ENCODE data around the gene LPIN1.

The LPIN1 gene

DNA sequence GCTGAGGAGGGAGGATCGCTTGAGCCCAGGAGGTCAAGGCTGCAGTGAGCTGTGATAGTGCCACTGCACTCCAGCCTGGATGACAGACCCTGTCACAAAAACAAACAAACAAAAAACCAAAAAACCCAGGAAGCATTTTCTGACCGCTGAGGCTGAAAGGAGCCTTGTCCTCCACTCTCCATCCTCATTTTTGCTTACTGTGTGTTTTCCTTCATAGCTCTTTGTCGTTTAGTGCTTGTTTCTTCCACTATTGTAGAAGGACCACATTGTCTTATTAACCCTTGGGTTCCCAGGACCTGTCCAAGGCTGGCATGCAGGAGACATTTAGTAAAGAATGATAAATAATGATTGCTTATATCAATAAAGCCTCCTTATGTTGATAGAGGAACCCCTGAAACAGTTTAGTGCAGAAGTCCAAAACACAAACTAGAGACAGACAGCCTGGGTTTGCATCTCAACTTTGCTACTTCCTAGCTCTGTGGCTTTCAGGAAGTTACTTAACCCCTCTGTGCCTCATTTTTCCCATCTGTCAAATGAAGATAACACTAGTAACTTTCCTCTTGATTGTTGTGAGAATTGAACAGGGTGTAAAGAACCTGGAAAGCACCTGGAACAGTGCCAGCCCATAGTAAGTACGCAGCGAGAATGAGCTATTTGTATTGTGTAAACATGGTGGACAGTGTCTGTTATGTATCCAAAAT, 126.0 kb downstream of the LPIN1 start:
- DNase-seq (ENCODE audit: insufficient read length, low spot score) = no peak
- FAIRE-seq = no peak
- no peak for TF ChIP-seq POLR2A (IDR thresholded peaks at IDR 0.05; ENCODE audit: low read depth, low read length)

DNA sequence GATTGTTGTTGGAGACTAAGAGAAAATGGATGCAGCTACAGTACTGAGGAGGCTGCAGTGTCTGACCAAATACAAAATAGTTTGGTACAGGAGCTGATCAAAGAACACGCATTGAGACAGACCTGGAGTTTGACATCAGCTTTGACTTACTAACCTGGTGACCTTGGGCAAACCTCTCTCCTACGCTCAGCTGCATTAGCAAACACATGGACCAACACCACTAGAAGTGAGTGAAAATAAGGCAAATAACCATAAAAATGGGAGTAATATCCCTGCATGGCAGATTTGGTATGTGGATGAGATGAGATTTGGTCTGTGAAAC, 126.5 kb downstream of the LPIN1 start:
- no peak for TF ChIP-seq POLR2A (IDR thresholded peaks at IDR 0.05; ENCODE audit: low read depth, low read length)
- DNase-seq (ENCODE audit: insufficient read length, low spot score) (no peak), FAIRE-seq (no peak)

DNA sequence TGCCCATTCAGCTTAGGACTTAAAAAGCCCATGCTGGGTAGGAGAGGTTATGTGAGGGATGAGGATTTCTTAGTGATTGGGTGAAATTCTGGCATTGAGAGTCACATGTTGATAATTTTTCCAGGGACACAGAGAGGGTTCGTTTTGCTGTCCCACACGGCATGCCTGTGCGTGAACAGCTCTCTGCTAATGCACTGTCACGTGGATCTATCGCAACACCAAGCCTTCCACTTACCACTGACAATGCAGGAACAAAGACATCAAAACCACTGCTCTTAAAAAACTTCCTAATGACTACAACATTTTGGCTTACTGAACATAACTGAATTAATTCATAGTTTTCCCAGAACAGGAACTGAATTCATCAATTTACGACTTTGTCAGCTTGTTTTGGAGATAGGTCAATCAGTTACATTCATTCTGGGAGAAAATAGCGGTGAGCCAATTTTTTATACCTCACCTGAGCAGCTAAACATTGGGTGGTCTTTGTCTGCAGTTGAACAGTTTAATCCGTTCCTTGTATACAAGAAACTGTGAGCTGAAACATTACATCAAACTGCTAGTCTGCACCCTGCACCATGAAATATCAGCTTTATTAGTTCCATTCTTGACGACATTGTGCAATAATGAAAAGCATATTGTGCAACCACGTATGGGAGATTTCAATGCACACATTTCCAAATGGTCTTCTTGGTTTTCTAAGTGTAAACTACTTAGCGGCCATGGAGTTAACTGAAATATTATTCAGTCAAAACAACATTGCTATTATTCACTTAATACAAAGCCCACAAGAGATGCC, 127.1 kb downstream of the LPIN1 start:
- FAIRE-seq (no peak), DNase-seq (ENCODE audit: insufficient read length, low spot score) (no peak)
- no peak for TF ChIP-seq POLR2A (IDR thresholded peaks at IDR 0.05; ENCODE audit: low read depth, low read length)

DNA sequence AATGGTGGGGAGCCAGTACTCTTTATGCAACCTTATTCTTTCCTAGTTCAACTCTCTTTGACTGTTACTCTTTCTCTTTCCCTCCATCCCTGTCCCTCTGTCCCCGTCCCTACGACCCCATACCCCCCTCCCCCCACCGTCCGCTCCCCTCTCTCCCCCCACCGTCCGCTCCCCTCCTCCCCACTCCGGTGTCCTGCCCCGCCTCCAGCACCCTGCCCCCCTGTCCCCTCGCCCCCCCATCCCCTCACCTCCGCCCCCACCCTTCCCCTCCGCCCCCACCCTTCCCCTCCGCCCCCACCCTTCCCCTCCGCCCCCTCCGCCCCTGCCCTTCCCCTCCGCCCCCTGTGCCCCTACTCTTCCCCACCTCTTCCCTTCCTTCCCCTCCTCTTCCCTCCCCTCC, 128.4 kb downstream of the LPIN1 start:
- TF ChIP-seq POLR2A (IDR thresholded peaks at IDR 0.05; ENCODE audit: low read depth, low read length) = no peak
- FAIRE-seq = no peak
- no peak for DNase-seq (ENCODE audit: insufficient read length, low spot score)

DNA sequence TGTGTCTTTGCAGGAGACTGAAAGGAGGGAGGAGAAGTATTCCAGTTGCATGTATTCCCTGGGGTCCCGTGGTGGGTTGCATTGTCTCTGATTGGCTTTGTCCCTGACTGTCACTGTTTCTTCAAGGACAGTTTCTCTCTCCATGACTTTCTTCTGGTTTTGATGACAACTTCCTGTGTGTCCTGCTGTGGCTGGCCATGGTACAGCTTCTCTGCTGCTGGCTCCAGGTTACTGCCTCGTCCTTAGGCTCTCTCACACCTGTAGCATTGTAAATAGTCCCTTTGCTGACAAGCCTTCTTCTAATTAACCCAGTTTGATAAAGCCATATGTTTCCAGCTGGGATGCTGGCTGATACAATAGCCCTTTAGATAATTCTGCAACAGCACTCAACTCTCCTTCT, 129.0 kb downstream of the LPIN1 start:
- no peak for DNase-seq (ENCODE audit: insufficient read length, low spot score)
- no peak for FAIRE-seq
- no peak for TF ChIP-seq POLR2A (IDR thresholded peaks at IDR 0.05; ENCODE audit: low read depth, low read length)

DNA sequence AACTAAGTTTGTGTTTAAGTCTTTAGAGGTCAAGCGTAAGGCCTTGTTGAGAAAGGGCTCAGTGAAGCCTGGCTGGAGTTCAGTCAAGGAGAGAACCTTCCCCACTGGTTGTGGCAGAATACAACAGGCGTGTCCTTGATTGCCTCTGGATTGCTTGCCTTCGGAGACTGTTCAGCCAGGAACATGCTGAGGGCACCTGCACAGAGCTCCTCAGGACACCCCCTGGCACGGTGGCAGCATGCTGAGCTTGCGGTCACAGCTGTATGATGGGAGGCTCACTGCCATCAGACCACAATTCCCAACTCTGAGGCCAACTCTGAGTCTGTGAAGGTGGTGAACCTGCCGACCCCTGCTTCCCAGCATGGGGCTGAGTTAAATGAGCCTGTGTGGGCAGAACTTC, 130.0 kb downstream of the LPIN1 start:
- TF ChIP-seq POLR2A (IDR thresholded peaks at IDR 0.05; ENCODE audit: low read depth, low read length) = no peak
- DNase-seq (ENCODE audit: insufficient read length, low spot score) (no peak), FAIRE-seq (no peak)

DNA sequence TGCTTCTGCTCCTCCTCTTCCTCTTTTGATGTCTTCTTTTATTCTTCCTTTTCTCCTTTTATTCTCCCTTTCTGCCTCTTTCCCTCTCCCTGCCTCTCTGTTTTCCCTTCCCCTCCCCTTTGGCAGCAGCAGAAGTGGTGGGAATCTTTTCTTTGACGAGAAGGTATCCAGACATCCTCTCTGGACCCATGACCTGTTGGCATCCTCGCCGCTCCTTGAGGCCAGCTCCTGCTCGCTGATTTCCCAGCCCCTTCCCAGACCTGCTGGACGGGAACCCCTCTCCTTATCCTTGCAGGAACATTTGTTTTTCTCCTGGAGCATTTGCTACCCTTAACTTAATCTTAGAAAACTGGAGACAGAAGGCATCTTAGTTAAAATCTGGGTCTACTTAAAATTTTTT, 130.5 kb downstream of the LPIN1 start:
- FAIRE-seq (no peak), DNase-seq (ENCODE audit: insufficient read length, low spot score) (no peak)
- no peak for TF ChIP-seq POLR2A (IDR thresholded peaks at IDR 0.05; ENCODE audit: low read depth, low read length)

Measured in H54 (cell line).